HG02970 (cell line): Measurements from ENCODE around the gene FOXN3.
"Not testable (repeated sequence)": the region's sequence is repeated elsewhere in the genome, so short reads cannot be mapped to it uniquely, and the experiment has no call there.

ENCODE experiments used
- ATAC-seq: cut with Tn5 transposase; IDR thresholded peaks from one replicate; pipeline ENCODE4 v1.9.1; 2021; ENCODE audit warnings: mild to moderate bottlenecking, moderate library complexity, moderate number of reproducible peaks; ENCODE audit not compliant: unreplicated experiment, low FRiP score

Gene FOXN3

GRCh38 chr14:89258728-89259273, 158.2 kb downstream of the FOXN3 start:
- ATAC-seq = no peak

GRCh38 chr14:89256951-89257350, 160.1 kb downstream of the FOXN3 start:
- ATAC-seq = no peak

- no peak for ATAC-seq
Observed at GRCh38 chr14:89256283-89256682, 160.8 kb downstream of the FOXN3 start.

- no peak for ATAC-seq
Observed at GRCh38 chr14:89255852-89256251, 161.2 kb downstream of the FOXN3 start.

- no peak for ATAC-seq
Observed at GRCh38 chr14:89255012-89255411, 162.0 kb downstream of the FOXN3 start.

GRCh38 chr14:89254166-89254909, 162.7 kb downstream of the FOXN3 start:
- ATAC-seq = no peak

GRCh38 chr14:89252887-89253532, 164.0 kb downstream of the FOXN3 start:
- ATAC-seq = no peak

- no peak for ATAC-seq
Observed at GRCh38 chr14:89251061-89251460, 166.0 kb downstream of the FOXN3 start.

GRCh38 chr14:89250655-89250975, 166.4 kb downstream of the FOXN3 start:
- not testable (repeated sequence) for ATAC-seq

- no peak for ATAC-seq
Observed at GRCh38 chr14:89249972-89250654, 166.9 kb downstream of the FOXN3 start.

- no peak for ATAC-seq
Observed at GRCh38 chr14:89249065-89249695, 167.9 kb downstream of the FOXN3 start.

GRCh38 chr14:89248411-89249064, 168.5 kb downstream of the FOXN3 start:
- ATAC-seq = no peak

- ATAC-seq = no peak
Observed at GRCh38 chr14:89247457-89248122, 169.4 kb downstream of the FOXN3 start.

- no peak for ATAC-seq
Observed at GRCh38 chr14:89246290-89246689, 170.7 kb downstream of the FOXN3 start.

- ATAC-seq = no peak
Observed at GRCh38 chr14:89245802-89246201, 171.2 kb downstream of the FOXN3 start.

- no peak for ATAC-seq
Observed at GRCh38 chr14:89244720-89245119, 172.3 kb downstream of the FOXN3 start.

- ATAC-seq = no peak
Observed at GRCh38 chr14:89243741-89244140, 173.3 kb downstream of the FOXN3 start.

- no peak for ATAC-seq
Observed at GRCh38 chr14:89243286-89243685, 173.7 kb downstream of the FOXN3 start.

- no peak for ATAC-seq
Observed at GRCh38 chr14:89242652-89243279, 174.3 kb downstream of the FOXN3 start.
